Measurements from ENCODE around the gene FOS.

Gene FOS

GRCh38 chr14:75273272-75274049 lies 5.2 kb upstream of the FOS start:
- ATAC-seq: no peak
- TF ChIP-seq TOX (CRISPR knock-in tag; IDR thresholded peaks at IDR 0.05; ENCODE audit: borderline replicate concordance): no peak
- no peak for TF ChIP-seq SNAI2 (CRISPR knock-in tag; IDR thresholded peaks at IDR 0.05)
- TF ChIP-seq ESRRG (CRISPR knock-in tag; IDR thresholded peaks at IDR 0.05): no peak
- TF ChIP-seq, protein P1, sequence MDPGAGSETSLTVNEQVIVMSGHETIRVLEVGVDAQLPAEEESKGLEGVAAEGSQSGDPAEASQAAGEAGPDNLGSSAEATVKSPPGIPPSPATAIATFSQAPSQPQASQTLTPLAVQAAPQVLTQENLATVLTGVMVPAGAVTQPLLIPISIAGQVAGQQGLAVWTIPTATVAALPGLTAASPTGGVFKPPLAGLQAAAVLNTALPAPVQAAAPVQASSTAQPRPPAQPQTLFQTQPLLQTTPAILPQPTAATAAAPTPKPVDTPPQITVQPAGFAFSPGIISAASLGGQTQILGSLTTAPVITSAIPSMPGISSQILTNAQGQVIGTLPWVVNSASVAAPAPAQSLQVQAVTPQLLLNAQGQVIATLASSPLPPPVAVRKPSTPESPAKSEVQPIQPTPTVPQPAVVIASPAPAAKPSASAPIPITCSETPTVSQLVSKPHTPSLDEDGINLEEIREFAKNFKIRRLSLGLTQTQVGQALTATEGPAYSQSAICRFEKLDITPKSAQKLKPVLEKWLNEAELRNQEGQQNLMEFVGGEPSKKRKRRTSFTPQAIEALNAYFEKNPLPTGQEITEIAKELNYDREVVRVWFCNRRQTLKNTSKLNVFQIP (CRISPR knock-in tag; IDR thresholded peaks at IDR 0.05; ENCODE audit: borderline replicate concordance, low read depth): no peak
- TF ChIP-seq ARNTL (CRISPR knock-in tag; IDR thresholded peaks at IDR 0.05; ENCODE audit: borderline replicate concordance, low read depth): no peak
- no peak for TF ChIP-seq ZNF8 (CRISPR knock-in tag; IDR thresholded peaks at IDR 0.05)
- TF ChIP-seq CSDC2 (CRISPR knock-in tag; IDR thresholded peaks at IDR 0.05): no peak

GRCh38 chr14:75274050-75274898 lies 4.4 kb upstream of the FOS start:
- TF ChIP-seq, protein P2, sequence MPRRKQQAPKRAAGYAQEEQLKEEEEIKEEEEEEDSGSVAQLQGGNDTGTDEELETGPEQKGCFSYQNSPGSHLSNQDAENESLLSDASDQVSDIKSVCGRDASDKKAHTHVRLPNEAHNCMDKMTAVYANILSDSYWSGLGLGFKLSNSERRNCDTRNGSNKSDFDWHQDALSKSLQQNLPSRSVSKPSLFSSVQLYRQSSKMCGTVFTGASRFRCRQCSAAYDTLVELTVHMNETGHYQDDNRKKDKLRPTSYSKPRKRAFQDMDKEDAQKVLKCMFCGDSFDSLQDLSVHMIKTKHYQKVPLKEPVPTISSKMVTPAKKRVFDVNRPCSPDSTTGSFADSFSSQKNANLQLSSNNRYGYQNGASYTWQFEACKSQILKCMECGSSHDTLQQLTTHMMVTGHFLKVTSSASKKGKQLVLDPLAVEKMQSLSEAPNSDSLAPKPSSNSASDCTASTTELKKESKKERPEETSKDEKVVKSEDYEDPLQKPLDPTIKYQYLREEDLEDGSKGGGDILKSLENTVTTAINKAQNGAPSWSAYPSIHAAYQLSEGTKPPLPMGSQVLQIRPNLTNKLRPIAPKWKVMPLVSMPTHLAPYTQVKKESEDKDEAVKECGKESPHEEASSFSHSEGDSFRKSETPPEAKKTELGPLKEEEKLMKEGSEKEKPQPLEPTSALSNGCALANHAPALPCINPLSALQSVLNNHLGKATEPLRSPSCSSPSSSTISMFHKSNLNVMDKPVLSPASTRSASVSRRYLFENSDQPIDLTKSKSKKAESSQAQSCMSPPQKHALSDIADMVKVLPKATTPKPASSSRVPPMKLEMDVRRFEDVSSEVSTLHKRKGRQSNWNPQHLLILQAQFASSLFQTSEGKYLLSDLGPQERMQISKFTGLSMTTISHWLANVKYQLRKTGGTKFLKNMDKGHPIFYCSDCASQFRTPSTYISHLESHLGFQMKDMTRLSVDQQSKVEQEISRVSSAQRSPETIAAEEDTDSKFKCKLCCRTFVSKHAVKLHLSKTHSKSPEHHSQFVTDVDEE (CRISPR knock-in tag; IDR thresholded peaks at IDR 0.05): no peak
- no peak for TF ChIP-seq ARNTL (CRISPR knock-in tag; IDR thresholded peaks at IDR 0.05; ENCODE audit: borderline replicate concordance, low read depth)
- TF ChIP-seq, protein P1 (CRISPR knock-in tag; IDR thresholded peaks at IDR 0.05; ENCODE audit: borderline replicate concordance, low read depth): no peak
- no peak for TF ChIP-seq GLIS3 (CRISPR knock-in tag; IDR thresholded peaks at IDR 0.05)
- TF ChIP-seq ZC3H10 (CRISPR knock-in tag; IDR thresholded peaks at IDR 0.05): no peak
- no peak for TF ChIP-seq ZNF8 (CRISPR knock-in tag; IDR thresholded peaks at IDR 0.05)
- TF ChIP-seq ZFP30 (CRISPR knock-in tag; IDR thresholded peaks at IDR 0.05): no peak
- TF ChIP-seq BACH2 (CRISPR knock-in tag; IDR thresholded peaks at IDR 0.05; ENCODE audit: borderline replicate concordance): no peak
- no peak for TF ChIP-seq OSR1 (CRISPR knock-in tag; IDR thresholded peaks at IDR 0.05)
- no peak for TF ChIP-seq PPARA (CRISPR knock-in tag; IDR thresholded peaks at IDR 0.05; ENCODE audit: borderline replicate concordance)
- TF ChIP-seq, protein P3, sequence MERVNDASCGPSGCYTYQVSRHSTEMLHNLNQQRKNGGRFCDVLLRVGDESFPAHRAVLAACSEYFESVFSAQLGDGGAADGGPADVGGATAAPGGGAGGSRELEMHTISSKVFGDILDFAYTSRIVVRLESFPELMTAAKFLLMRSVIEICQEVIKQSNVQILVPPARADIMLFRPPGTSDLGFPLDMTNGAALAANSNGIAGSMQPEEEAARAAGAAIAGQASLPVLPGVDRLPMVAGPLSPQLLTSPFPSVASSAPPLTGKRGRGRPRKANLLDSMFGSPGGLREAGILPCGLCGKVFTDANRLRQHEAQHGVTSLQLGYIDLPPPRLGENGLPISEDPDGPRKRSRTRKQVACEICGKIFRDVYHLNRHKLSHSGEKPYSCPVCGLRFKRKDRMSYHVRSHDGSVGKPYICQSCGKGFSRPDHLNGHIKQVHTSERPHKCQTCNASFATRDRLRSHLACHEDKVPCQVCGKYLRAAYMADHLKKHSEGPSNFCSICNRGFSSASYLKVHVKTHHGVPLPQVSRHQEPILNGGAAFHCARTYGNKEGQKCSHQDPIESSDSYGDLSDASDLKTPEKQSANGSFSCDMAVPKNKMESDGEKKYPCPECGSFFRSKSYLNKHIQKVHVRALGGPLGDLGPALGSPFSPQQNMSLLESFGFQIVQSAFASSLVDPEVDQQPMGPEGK (CRISPR knock-in tag; IDR thresholded peaks at IDR 0.05; ENCODE audit: borderline replicate concordance): no peak
- TF ChIP-seq ZNF565 (CRISPR knock-in tag; conservative IDR thresholded peaks at IDR 0.05; ENCODE audit: low read depth): no peak
- TF ChIP-seq SNAI2 (CRISPR knock-in tag; IDR thresholded peaks at IDR 0.05): no peak
- TF ChIP-seq CSDC2 (CRISPR knock-in tag; IDR thresholded peaks at IDR 0.05): no peak
- no peak for TF ChIP-seq TCF4 (CRISPR knock-in tag; IDR thresholded peaks at IDR 0.05; ENCODE audit: borderline replicate concordance)
- no peak for TF ChIP-seq ZFP3 (CRISPR knock-in tag; IDR thresholded peaks at IDR 0.05)
- TF ChIP-seq ISL1 (CRISPR knock-in tag; IDR thresholded peaks at IDR 0.05): no peak
- no peak for ATAC-seq

- no peak for TF ChIP-seq ZNF8 (CRISPR knock-in tag; IDR thresholded peaks at IDR 0.05)
- no peak for TF ChIP-seq RARB (CRISPR knock-in tag; IDR thresholded peaks at IDR 0.05)
- TF ChIP-seq ISL1 (CRISPR knock-in tag; IDR thresholded peaks at IDR 0.05): no peak
- TF ChIP-seq ARNTL (CRISPR knock-in tag; IDR thresholded peaks at IDR 0.05; ENCODE audit: borderline replicate concordance, low read depth): no peak
- no peak for TF ChIP-seq SNAI2 (CRISPR knock-in tag; IDR thresholded peaks at IDR 0.05)
- TF ChIP-seq ZFP30 (CRISPR knock-in tag; IDR thresholded peaks at IDR 0.05): no peak
- no peak for TF ChIP-seq ZNF70 (CRISPR knock-in tag; IDR thresholded peaks at IDR 0.05)
- no peak for TF ChIP-seq CSDC2 (CRISPR knock-in tag; IDR thresholded peaks at IDR 0.05)
- TF ChIP-seq OSR1 (CRISPR knock-in tag; IDR thresholded peaks at IDR 0.05): no peak
- ATAC-seq: no peak
These were observed 3.6 kb upstream of the FOS start for GRCh38 chr14:75274899-75275569.

Measured in SK-N-SH treated with all-trans-retinoic acid at 6 μM for 48 hours (cell line).